Upper lobe of left lung (tissue), 6 donors: ENCODE measurements around the gene ARID1B. TPM values are rescaled to one million over a fixed set of nuclear protein-coding genes. Genes with fewer than 3 reads are reported as not detected.
A peak's percentile ranks its signal among the peaks of the same experiment; 100 is the strongest.

Experiments used
- ATAC-seq, 2 donors: fragments of 200-7000 bp; cut with Tn5 transposase; one replicate each; pipeline ENCODE4 v1.9.1; 2022; ENCODE audit warnings: mild to moderate bottlenecking in 2 of 2, moderate library complexity in 2 of 2; ENCODE audit not compliant: low FRiP score in 2 of 2
- DNase-seq, 2 donors: peaks; one replicate each; pipeline ENCODE4 v3.0.0-alpha.2; 2019 to 2020
- H3K27ac ChIP-seq, 4 donors: fragments of 200-600 bp; sonication (generic); one replicate each; pipeline ENCODE4 v1.5.1; 2016 to 2019
- H3K27me3 ChIP-seq, 4 donors: fragments of 200-600 bp; sonication (generic); one replicate each; pipeline ENCODE4 v1.5.1; 2017 to 2019
- H3K36me3 ChIP-seq, 4 donors: fragments of 200-600 bp; sonication (generic); one replicate each; pipeline ENCODE4 v1.5.1; 2016 to 2019
- H3K4me1 ChIP-seq, 4 donors: fragments of 200-600 bp; sonication (generic); one replicate each; pipeline ENCODE4 v1.5.1; 2018 to 2019
- H3K4me3 ChIP-seq, 4 donors: fragments of 200-600 bp; sonication (generic); one replicate each; pipeline ENCODE4 v1.5.1; 2017 to 2019; ENCODE audit warnings: mild to moderate bottlenecking in 2 of 4, moderate library complexity in 1 of 4
- H3K9me3 ChIP-seq, 4 donors: fragments of 200-600 bp; sonication (generic); one replicate each; pipeline ENCODE4 v1.5.1; 2018 to 2019
- CTCF ChIP-seq, 6 experiments: fragments of 450-650 bp in 4 of 6; fragments of 200-600 bp in 2 of 6; sonication (generic) in 2 of 6; IDR thresholded peaks; one replicate each; pipeline ENCODE4 v1.5.1; 2016 to 2019; ENCODE audit warnings: antibody characterized with exemption in 6 of 6
- EP300 ChIP-seq, 4 donors: sonication (generic); formaldehyde crosslinking; IDR thresholded peaks; one replicate each; pipeline ENCODE4 v1.5.1; 2017; ENCODE audit warnings: antibody characterized with exemption in 4 of 4, control low read depth in 2 of 4
- POLR2A ChIP-seq, 4 donors: fragments of 450-650 bp; IDR thresholded peaks; one replicate each; pipeline ENCODE4 v1.5.1; 2016 to 2017; ENCODE audit warnings: antibody characterized with exemption in 4 of 4, mild to moderate bottlenecking in 2 of 4
- POLR2AphosphoS5 ChIP-seq, 2 donors: sonication (generic); formaldehyde crosslinking; IDR thresholded peaks; one replicate each; pipeline ENCODE4 v1.5.1; 2017; ENCODE audit warnings: antibody characterized with exemption in 2 of 2
- WGBS, 2 donors: methylation state at CpG; one replicate each; pipeline ENCODE4 v1.1.5; 2017 to 2018; 5-methylcytosine and 5-hydroxymethylcytosine counted together
- total RNA-seq, 6 donors: library from RNA; depleted of rRNA in 4 of 6; stranded (reverse); fragments of >200 nt in 4 of 6; gene quantifications; one replicate each; pipeline versions ENCODE4 v1.1.0 to v1.2.1, GENCODE V29; 2016 to 2021
- donor health status: DM: no; HTN: no; CAD: no; lungs with moderate emphysema.
- donor health status: DM: no; HTN: yes; CAD: no; lungs with severe emphysema.

Gene ARID1B
- total RNA-seq, 6 donors from 2014 or later: 66.4 to 168 (median 109) TPM

- Histone ChIP-seq H3K36me3 (no peaks in the 10 kb centered on the region), H3K4me3 (no peak overlapping the region), H3K4me1 (peaks cover 4 to 20% (median 12%) of the 10 kb centered on the region in 4 donors), H3K9me3 (no peaks in the 10 kb centered on the region), H3K27ac (no peak overlapping the region), H3K27me3 (no peaks in the 10 kb centered on the region)
- no peak for DNase-seq
- 86 to 95% methylated on average over 13 of the region's 13 CpGs for WGBS, 2 donors
- no peak for ATAC-seq
- TF ChIP-seq EP300 (IDR thresholded peaks at IDR 0.05) (no peak), CTCF (IDR thresholded peaks at IDR 0.05) (no peak), POLR2A (IDR thresholded peaks at IDR 0.05) (no peak), POLR2AphosphoS5 (IDR thresholded peaks at IDR 0.05) (no peak)
These were observed 120.8 kb downstream of the ARID1B start for GRCh38 chr6:156897907-156898531.

GRCh38 chr6:156899071-156899470 is 121.9 kb downstream of the ARID1B start:
- Histone ChIP-seq H3K4me3 (no peak overlapping the region), H3K4me1 (peaks cover 4 to 20% (median 12%) of the 10 kb centered on the region in 4 donors), H3K27me3 (no peaks in the 10 kb centered on the region), H3K36me3 (no peaks in the 10 kb centered on the region), H3K27ac (no peak overlapping the region), H3K9me3 (no peaks in the 10 kb centered on the region)
- TF ChIP-seq EP300 (IDR thresholded peaks at IDR 0.05) (no peak), CTCF (IDR thresholded peaks at IDR 0.05) (no peak), POLR2A (IDR thresholded peaks at IDR 0.05) (no peak), POLR2AphosphoS5 (IDR thresholded peaks at IDR 0.05) (no peak)
- no peak for ATAC-seq
- WGBS, 2 donors: 92 to 95% methylated on average over 3 to 4 of the region's 4 CpGs
- DNase-seq: no peak

GRCh38 chr6:156899532-156900135 is 122.5 kb downstream of the ARID1B start:
- DNase-seq: no peak
- ATAC-seq: no peak
- Histone ChIP-seq H3K36me3 (no peaks in the 10 kb centered on the region), H3K4me3 (no peak overlapping the region), H3K27me3 (no peaks in the 10 kb centered on the region), H3K4me1 (peaks cover 4 to 20% (median 12%) of the 10 kb centered on the region in 4 donors), H3K9me3 (no peaks in the 10 kb centered on the region), H3K27ac (no peak overlapping the region)
- TF ChIP-seq POLR2AphosphoS5 (IDR thresholded peaks at IDR 0.05) (no peak), POLR2A (IDR thresholded peaks at IDR 0.05) (no peak), CTCF (IDR thresholded peaks at IDR 0.05) (no peak), EP300 (IDR thresholded peaks at IDR 0.05) (no peak)
- 91 to 92% methylated on average over 8 of the region's 8 CpGs for WGBS, 2 donors

GRCh38 chr6:156900292-156900691 is 123.1 kb downstream of the ARID1B start:
- H3K27me3 ChIP-seq: no peaks in the 10 kb centered on the region
- ATAC-seq (no peak), DNase-seq (no peak)

GRCh38 chr6:156901309-156902019 is 124.3 kb downstream of the ARID1B start:
- no peak overlapping the region for H3K27ac ChIP-seq
- TF ChIP-seq CTCF (IDR thresholded peaks at IDR 0.05) (no peak), POLR2AphosphoS5 (IDR thresholded peaks at IDR 0.05) (no peak), POLR2A (IDR thresholded peaks at IDR 0.05) (no peak), EP300 (IDR thresholded peaks at IDR 0.05) (no peak)
- no peak for ATAC-seq
- no peaks in the 10 kb centered on the region for H3K9me3 ChIP-seq
- no peak overlapping the region for H3K4me3 ChIP-seq
- DNase-seq: peak in 1 of 2 donors; percentile 44
- peaks cover 4 to 20% (median 12%) of the 10 kb centered on the region in 4 donors for H3K4me1 ChIP-seq
- H3K36me3 ChIP-seq: no peaks in the 10 kb centered on the region
- WGBS, 2 donors: 88 to 89% methylated on average over 9 of the region's 9 CpGs
- H3K27me3 ChIP-seq: no peaks in the 10 kb centered on the region

More at GRCh38 chr6:156900292-156900691, 123.1 kb downstream of the ARID1B start:
- no peak for TF ChIP-seq POLR2A (IDR thresholded peaks at IDR 0.05)
- Histone ChIP-seq H3K9me3 (no peaks in the 10 kb centered on the region), H3K4me3 (no peak overlapping the region), H3K4me1 (peaks cover 4 to 20% (median 12%) of the 10 kb centered on the region in 4 donors), H3K36me3 (no peaks in the 10 kb centered on the region), H3K27ac (no peak overlapping the region)
